HG02973 (cell line): ENCODE data around the gene RPP25L.

ENCODE experiments used
- ATAC-seq: cut with Tn5 transposase; IDR thresholded peaks from one replicate; pipeline ENCODE4 v1.9.1; 2021; ENCODE audit warnings: moderate library complexity; ENCODE audit not compliant: unreplicated experiment

The RPP25L gene

GRCh38 chr9:34588671-34589635 is 22.9 kb downstream of the RPP25L start:
- ATAC-seq, result no peak

DNA sequence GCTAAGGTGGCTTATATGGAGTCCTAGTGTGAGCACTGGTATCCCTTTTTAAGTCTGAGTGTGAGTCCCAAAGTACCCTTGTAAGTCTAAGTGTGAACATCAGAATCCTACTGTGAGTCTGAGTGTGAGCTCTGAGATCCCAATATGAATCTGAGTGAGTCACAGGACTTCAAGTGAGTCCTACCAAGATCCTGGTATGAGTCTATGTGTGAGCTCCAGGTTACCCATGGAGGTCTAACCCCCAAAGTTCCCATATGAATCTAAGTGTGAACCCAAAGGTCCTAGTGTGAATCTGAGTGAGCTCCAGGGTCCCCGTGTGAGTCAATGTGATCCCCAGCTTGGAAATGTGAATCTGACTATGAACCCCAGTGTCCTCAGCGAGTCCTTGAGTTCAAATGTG is 24.6 kb downstream of the RPP25L start:
- no peak for ATAC-seq

- ATAC-seq, result no peak
Measured at GRCh38 chr9:34585946-34586669, 25.8 kb downstream of the RPP25L start.

- no peak for ATAC-seq
Measured at GRCh38 chr9:34584970-34585369, 26.9 kb downstream of the RPP25L start.

DNA sequence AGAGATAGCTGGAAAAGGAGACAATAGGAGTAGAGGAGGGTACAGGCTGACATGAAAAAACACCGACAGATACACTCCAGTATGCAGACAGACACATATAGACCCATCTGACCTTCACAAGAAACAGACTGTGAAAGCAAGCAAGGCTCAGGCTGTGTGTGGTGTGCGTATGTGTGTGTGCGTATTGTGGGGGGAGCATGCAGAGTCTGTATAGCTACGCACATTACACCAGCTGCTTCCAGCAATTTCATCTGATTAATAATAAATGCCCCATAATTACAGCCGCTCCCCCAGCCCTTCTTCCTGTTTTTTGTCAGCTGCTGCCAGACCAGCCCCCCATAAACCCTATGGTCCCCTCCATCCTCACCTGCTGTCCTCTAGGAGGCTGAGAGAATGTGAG is 29.1 kb downstream of the RPP25L start:
- no peak for ATAC-seq

- ATAC-seq, result no peak
Measured at GRCh38 chr9:34581318-34581717, 30.6 kb downstream of the RPP25L start.

DNA sequence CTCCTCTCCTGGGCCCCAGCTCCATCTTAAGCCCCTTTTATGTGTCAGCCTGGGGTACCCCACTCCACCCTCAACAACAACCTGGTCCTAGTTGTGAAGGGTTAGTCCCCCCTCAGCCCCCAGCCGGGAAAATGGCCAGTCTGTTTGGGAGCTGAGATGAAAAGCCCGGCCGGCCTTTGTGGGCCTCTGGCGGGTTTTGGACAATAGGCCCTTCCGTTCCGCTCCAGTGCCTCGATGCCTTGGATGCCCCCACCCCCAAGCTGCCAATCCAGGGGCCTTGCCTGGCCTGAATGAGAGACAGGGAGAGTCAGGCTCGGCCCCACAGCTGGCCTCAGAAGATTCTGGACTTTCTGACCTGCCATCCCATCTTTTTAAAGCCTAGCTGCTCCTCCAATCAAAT is 31.5 kb downstream of the RPP25L start:
- no peak for ATAC-seq

DNA sequence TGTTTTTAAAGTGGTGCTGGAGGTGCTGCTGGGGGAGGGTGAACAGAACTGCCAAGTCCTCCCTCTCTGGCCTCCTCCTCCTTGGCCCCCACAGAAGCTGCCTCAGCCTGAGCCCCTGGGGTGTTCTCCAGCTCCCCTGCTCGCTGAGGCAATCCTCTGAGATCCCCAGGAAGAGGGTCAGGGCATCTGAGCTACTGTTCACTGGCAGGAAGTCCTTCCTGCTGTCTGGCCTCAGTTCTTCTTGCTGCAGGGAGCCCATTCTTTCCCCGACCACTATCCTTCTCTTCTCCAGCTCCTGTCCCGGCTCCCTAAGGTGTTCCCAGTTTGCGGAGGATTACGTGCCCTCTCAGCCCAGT is 32.1 kb downstream of the RPP25L start:
- ATAC-seq, result no peak

- no peak for ATAC-seq
Measured at GRCh38 chr9:34579104-34579807, 32.6 kb downstream of the RPP25L start.

DNA sequence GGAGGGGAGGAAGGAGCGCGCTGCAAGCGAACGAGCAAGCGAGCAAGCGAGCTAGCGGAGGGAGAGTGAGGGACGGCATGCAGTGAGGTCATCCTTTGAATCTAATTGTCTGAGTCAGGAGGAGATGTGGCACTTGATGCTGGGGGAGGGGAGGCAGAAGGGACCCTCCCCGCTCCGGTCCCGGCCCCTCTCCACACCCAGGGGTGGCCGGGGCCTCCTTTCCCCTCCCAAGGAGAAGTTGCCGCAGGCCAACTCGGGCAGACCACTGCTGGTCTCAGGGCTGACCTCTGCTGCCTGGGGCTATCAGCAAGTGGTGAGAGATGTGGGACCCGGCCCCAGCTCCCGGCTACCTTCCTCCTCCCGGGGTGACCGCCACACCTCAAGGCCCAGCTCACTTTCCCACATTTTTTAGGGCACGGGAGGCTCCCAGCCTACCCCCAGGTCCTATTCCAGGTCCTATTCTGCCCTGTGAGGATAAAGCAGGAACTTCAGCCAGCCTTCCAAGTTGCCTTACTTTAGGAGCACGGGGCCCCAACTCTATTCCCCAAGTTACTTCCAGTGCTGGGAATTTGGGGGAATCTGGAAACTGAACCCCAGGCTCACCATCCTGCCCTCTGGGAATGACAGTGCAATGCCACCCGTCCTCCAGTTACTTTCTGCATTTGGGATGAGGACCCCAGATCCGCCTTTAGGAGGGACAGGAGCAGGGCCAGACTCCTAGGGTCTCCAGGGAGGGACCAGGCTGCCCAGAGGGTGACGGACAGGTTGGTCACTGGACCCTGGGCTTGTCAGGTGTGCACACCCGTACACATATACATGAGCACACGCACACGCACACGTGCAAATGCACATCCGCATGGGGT is 33.4 kb downstream of the RPP25L start:
- no peak for ATAC-seq

GRCh38 chr9:34577400-34578240 is 34.3 kb downstream of the RPP25L start:
- ATAC-seq, result no peak

DNA sequence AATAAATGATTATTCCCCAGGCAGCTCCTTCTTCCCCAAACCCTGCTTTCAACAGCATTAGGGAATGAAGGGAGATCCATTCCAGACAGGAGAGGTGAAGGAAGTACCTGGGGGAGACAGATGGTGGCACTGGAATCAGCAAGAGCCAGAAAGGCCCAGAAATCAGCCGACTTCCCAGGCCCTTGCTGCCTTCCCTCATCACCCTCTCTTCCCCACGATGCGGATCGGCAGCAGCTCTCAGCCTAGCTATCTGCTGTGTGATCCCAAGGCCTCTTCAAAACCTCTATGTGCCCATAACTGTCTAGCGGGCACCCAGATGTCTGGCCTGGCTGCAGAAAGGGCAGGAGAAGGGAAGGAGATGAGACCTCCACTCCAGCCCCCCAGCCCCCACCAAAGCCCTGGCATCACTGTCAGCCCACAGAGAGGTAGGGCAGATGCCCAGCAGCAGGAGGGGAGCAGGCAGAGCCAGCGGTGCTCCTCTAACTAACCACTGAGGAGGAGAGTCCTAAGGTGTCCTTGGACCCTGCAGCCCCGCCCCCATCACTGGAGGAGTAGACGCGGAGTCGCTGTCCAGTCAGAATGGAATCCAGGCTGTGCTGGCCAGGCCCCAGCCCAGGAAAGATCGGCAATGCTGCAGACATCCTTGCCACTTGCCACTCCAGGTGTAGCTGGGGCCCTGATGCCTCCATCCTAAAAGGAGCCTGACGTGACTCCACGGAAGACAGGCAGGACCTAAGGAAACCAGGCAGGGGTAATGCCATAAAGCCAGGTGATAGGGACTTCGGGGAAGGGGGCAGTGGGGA is 35.1 kb downstream of the RPP25L start:
- no peak for ATAC-seq

DNA sequence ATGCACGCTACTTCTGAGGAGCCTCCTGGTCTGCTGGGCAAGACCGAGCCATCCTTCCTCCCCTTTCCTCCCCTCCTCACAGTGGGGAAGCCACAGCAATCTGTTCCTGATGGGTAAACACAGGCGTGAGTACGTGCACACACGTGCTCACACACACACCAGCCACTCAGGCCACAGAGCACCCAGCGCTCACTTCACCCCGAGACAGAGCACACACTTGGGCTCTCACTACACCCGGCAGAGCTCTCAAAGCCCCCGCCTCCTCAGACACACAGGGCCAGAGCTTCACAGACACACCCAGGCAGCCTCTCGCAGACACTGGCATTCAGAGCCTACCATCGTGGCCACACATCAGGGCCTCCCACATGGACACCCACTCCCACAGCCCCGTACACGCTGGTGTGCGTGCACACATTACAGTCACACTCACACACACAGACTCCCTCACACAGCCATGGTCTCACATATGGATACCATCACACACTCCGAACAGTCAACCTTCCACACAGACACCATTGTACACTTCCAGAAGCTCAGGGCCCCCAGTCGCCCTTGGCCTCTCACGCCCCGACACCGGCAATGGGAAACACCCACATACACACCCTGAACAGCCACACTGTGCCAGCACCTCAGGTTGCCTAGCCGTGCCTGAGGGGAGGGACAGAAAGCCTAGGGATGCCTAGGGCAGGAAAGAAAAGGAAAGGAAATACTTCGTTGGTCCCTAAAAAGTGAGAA is 35.9 kb downstream of the RPP25L start:
- ATAC-seq, result no peak

GRCh38 chr9:34575241-34575640 is 36.7 kb downstream of the RPP25L start:
- ATAC-seq, result no peak

DNA sequence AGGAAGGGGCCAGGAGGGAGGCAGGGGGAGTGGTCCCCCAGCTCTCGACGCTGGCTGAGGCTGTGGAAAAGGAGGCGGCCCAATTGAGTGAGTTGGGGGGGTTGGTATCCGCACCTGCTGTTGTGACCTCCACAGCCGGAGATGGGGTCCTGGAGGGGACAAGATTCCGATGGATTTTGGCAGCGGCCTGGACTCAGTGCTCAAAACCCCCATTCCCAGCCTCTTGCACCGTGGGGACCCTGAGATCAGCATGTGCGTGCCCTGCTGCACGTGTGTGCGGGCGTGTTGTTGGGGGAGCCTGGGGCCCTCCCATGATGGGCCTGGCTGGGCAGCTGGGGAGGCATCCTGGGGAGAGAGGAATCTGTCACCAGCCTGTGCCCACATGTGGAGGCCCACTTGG is 37.3 kb downstream of the RPP25L start:
- ATAC-seq, result no peak

DNA sequence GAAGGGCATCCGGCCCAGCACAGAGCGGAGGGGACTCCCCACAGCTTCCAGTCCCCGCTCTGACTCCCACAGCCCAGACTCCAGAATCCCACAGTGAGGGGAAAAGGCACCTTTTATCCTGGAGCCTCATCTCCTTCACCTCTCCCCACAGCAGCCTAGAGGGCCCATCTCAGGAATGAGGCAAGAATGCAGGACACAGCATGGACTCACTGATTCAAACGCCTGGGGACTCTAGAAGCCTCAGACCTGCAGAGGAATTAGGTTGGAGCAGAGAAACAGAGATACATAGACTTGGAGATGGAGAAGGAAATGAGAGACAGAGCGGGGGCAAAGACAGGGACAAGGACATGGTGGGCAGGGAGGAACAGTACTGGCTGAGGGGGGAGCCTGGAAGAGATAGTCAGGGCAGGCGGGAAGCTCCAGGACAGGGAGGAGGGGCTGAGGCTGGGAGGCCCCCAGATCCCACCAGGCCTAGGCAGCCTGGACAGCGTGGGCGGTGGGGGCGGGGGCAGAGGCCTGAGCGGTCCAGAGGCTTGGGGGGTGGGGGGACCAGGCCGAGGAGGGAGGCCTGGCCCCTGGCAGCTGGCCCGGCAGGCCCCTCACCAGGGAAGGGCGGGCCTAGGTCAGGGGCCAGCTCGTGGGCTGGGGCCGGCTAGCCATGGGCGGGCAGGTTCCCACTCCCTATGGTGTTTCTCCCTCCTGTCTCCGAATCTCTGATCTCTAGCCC is 38.1 kb downstream of the RPP25L start:
- no peak for ATAC-seq

DNA sequence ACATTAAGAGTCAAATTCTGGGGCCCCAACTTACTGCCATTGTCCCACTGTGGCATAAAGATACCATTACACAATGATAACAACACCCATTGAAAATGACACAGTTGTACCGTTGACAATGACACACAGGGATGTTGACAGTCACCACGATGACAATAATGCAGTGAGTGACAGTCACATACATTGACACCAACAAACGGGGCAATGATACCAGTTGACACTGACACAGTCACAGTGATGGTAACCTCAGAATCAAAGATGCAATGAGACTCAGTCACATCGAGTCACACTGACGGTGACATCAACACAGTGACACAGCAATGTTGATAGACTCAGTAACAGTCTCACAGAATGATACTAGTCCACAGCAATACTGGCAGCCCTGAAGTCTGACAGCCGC is 39.3 kb downstream of the RPP25L start:
- ATAC-seq, result no peak

GRCh38 chr9:34572092-34572491 is 39.8 kb downstream of the RPP25L start:
- ATAC-seq, result no peak
